Endodermal cell (in vitro differentiated cells): ENCODE results near the gene CDH15. TPM values are rescaled to one million over a fixed set of nuclear protein-coding genes. Genes with fewer than 3 reads are reported as not detected.

ENCODE experiments used
- DNase-seq: peaks from one replicate; pipeline ENCODE4 v3.0.0-alpha.2; 2017
- H3K27ac ChIP-seq: 2 replicates; pipeline ENCODE4 v1.5.1; 2013; ENCODE audit warnings: mild to moderate bottlenecking, low read depth, low read length, moderate library complexity
- H3K27me3 ChIP-seq: 2 replicates; pipeline ENCODE4 v1.6.1; 2013; ENCODE audit warnings: mild to moderate bottlenecking, low read length, moderate library complexity; ENCODE audit not compliant: insufficient read depth, control insufficient read depth, poor library complexity, severe bottlenecking
- H3K36me3 ChIP-seq: 2 replicates; pipeline ENCODE4 v1.7.0; 2013; ENCODE audit warnings: mild to moderate bottlenecking, low read length, moderate library complexity; ENCODE audit not compliant: control insufficient read depth, insufficient read depth
- H3K4me1 ChIP-seq: one replicate; pipeline ENCODE4 v1.7.0; 2013; ENCODE audit warnings: low read length; ENCODE audit not compliant: control insufficient read depth, insufficient read depth
- H3K4me3 ChIP-seq: 2 replicates; pipeline ENCODE4 v1.5.1; 2013; ENCODE audit warnings: mild to moderate bottlenecking, low read length, moderate library complexity
- H3K9ac ChIP-seq: 2 replicates; pipeline ENCODE4 v1.6.1; 2013; ENCODE audit warnings: mild to moderate bottlenecking, low read length, moderate library complexity; ENCODE audit not compliant: poor library complexity, severe bottlenecking; ENCODE audit errors: extremely low read depth
- H3K9me3 ChIP-seq: 2 replicates; pipeline ENCODE4 v1.6.1; 2013; ENCODE audit warnings: mild to moderate bottlenecking, low read length, moderate library complexity; ENCODE audit not compliant: control insufficient read depth
- H3K27ac Mint-ChIP-seq: 2 replicates; pipeline ENCODE4 v1.8.0; 2020; ENCODE audit warnings: mixed read lengths
- H3K27me3 Mint-ChIP-seq: 2 replicates; pipeline ENCODE4 v1.8.0; 2021; ENCODE audit warnings: mild to moderate bottlenecking, mixed read lengths; ENCODE audit not compliant: insufficient read depth
- H3K36me3 Mint-ChIP-seq: 2 replicates; pipeline ENCODE4 v1.8.0; 2020; ENCODE audit warnings: low read depth, mixed read lengths
- H3K4me1 Mint-ChIP-seq: 2 replicates; pipeline ENCODE4 v1.8.0; 2020; ENCODE audit warnings: mixed read lengths
- H3K4me3 Mint-ChIP-seq: 2 replicates; pipeline ENCODE4 v1.8.0; 2020; ENCODE audit warnings: mild to moderate bottlenecking, moderate library complexity, mixed read lengths
- H3K9me3 Mint-ChIP-seq: 2 replicates; pipeline ENCODE4 v1.8.0; 2020; ENCODE audit warnings: mild to moderate bottlenecking, mixed read lengths
- CTCF ChIP-seq: fragments of 200-600 bp; sonication (generic); conservative IDR thresholded peaks from 2 replicates; pipeline ENCODE4 v1.5.0; 2021; ENCODE audit warnings: antibody characterized with exemption, mild to moderate bottlenecking
- WGBS, 2 experiments: methylation state at CpG; one replicate each; pipeline versions ENCODE4 v1.1.5 to v1.1.7; 2013; ENCODE audit warnings: missing lambda C conversion rate in 2 of 2, mixed read lengths in 1 of 2; ENCODE audit not compliant: insufficient coverage in 1 of 2, insufficient read length in 1 of 2; 5-methylcytosine and 5-hydroxymethylcytosine counted together
- total RNA-seq, 2 donors: library from RNA; stranded (reverse); fragmentation: NEBNext Ultra II Directional in 1 of 2; extraction: Animal tissue kit (Norgen Biotek cat#: 25700) in 1 of 2; gene quantifications; 2 replicates in 1 of 2; 3 replicates in 1 of 2; pipeline ENCODE4 v1.2.1, GENCODE V29; 2021

CDH15 gene
- total RNA-seq, 2 donors from 2014 or later: 0.11 to 0.15 TPM

GRCh38 chr16:89142474-89143195 is 28.9 kb upstream of the CDH15 start:
- Histone ChIP-seq H3K27ac (no peak overlapping the region), H3K36me3 (peaks cover 14% of the 10 kb centered on the region), H3K4me1 (no peaks in the 10 kb centered on the region), H3K9me3 (peaks cover 6% of the 10 kb centered on the region), H3K9ac (no peak overlapping the region), H3K4me3 (no peak overlapping the region), H3K27me3 (no peaks in the 10 kb centered on the region)
- WGBS, 2 experiments: 92 to 97% methylated on average over 12 to 13 of the region's 13 CpGs
- Mint-ChIP-seq H3K36me3 (peaks cover 26% of the 10 kb centered on the region), H3K4me1 (no peaks in the 10 kb centered on the region), H3K27me3 (no peaks in the 10 kb centered on the region), H3K27ac (no peak overlapping the region), H3K9me3 (peaks cover 8% of the 10 kb centered on the region), H3K4me3 (no peak overlapping the region)
- no peak for TF ChIP-seq CTCF
- DNase-seq: no peak

- Mint-ChIP-seq H3K4me3 (no peak overlapping the region), H3K27ac (no peak overlapping the region), H3K36me3 (peaks cover 30% of the 10 kb centered on the region), H3K27me3 (no peaks in the 10 kb centered on the region), H3K4me1 (no peaks in the 10 kb centered on the region), H3K9me3 (peaks cover 12% of the 10 kb centered on the region)
- Histone ChIP-seq H3K9ac (no peak overlapping the region), H3K27me3 (no peaks in the 10 kb centered on the region), H3K36me3 (peaks cover 15% of the 10 kb centered on the region), H3K4me1 (no peaks in the 10 kb centered on the region), H3K9me3 (peaks cover 13% of the 10 kb centered on the region), H3K27ac (no peak overlapping the region), H3K4me3 (no peak overlapping the region)
- DNase-seq: no peak
- 90 to 95% methylated on average over 6 to 17 of the region's 17 CpGs for WGBS, 2 experiments
- no peak for TF ChIP-seq CTCF
Observed at GRCh38 chr16:89143201-89143741, 28.3 kb upstream of the CDH15 start.

- Histone ChIP-seq H3K36me3 (peaks cover 22% of the 10 kb centered on the region), H3K4me1 (no peaks in the 10 kb centered on the region), H3K4me3 (no peak overlapping the region), H3K27me3 (no peaks in the 10 kb centered on the region), H3K9ac (no peak overlapping the region), H3K27ac (no peak overlapping the region), H3K9me3 (peaks cover 21% of the 10 kb centered on the region)
- Mint-ChIP-seq H3K27ac (no peak overlapping the region), H3K4me1 (no peaks in the 10 kb centered on the region), H3K4me3 (no peak overlapping the region), H3K36me3 (peaks cover 39% of the 10 kb centered on the region), H3K27me3 (no peaks in the 10 kb centered on the region), H3K9me3 (peaks cover 20% of the 10 kb centered on the region)
- TF ChIP-seq CTCF: no peak
- no peak for DNase-seq
- 91 to 95% methylated on average over 18 to 22 of the region's 22 CpGs for WGBS, 2 experiments
Observed at GRCh38 chr16:89143911-89144675, 27.5 kb upstream of the CDH15 start.
